Right ventricle myocardium inferior (tissue), 1 donor: ENCODE data around the gene SNX9. TPM values are rescaled to one million over a fixed set of nuclear protein-coding genes. Genes with fewer than 3 reads are reported as not detected.

Experiments
- ATAC-seq: fragments of 200-7000 bp; cut with Tn5 transposase; one replicate; pipeline ENCODE4 v1.9.1; 2020; ENCODE audit warnings: mild to moderate bottlenecking, moderate library complexity
- DNase-seq: peaks from one replicate; pipeline ENCODE4 v3.0.0; 2021; ENCODE audit errors: missing footprints
- intact Hi-C: fragments of 100-400 bp; cut with DNase I; formaldehyde crosslinking; loops from one replicate; pipeline ENCODE4 v1.11.0; 2022
- total RNA-seq: library from RNA; stranded (reverse); fragmentation: NEBNext Ultra II Directional; extraction: Animal tissue kit (Norgen Biotek cat#: 25700); gene quantifications from one replicate; pipeline ENCODE4 v1.2.1, GENCODE V29; 2021
- donor health status: DM: no; HTN: yes; CAD: no; lungs with severe emphysema.

SNX9 gene
- total RNA-seq, 1 donor from 2014 or later: 35.5 TPM

- DNase-seq (peak; percentile 65), ATAC-seq (no peak)
- intact Hi-C loops: loop anchor here (5.0 kb wide), 1 partner anchor 47 kb away; the partner anchor contains the start of gene SNX9
Observed at GRCh38 chr6:157869673-157870302, 46.7 kb downstream of the SNX9 start.

- DNase-seq: peak; percentile 87
- peak; percentile 74 for ATAC-seq
- intact Hi-C loops: loop anchor here (2.0 kb wide), 1 partner anchor 117 kb away; no protein-coding TSS in a partner anchor
Observed at GRCh38 chr6:157873735-157874344, 50.8 kb downstream of the SNX9 start.

- DNase-seq (no peak), ATAC-seq (no peak)
- intact Hi-C loops: no loop called here
Observed at GRCh38 chr6:157877149-157877548, 54.1 kb downstream of the SNX9 start.

- intact Hi-C loops: no loop called here
- no peak for ATAC-seq
- DNase-seq: no peak
Observed at GRCh38 chr6:157877573-157878438, 54.8 kb downstream of the SNX9 start.

GRCh38 chr6:157879034-157879872, 56.2 kb downstream of the SNX9 start:
- ATAC-seq (no peak), DNase-seq (no peak)
- intact Hi-C loops: no loop called here

GRCh38 chr6:157879873-157880254, 56.8 kb downstream of the SNX9 start:
- intact Hi-C loops: no loop called here
- ATAC-seq: no peak
- DNase-seq: no peak

- intact Hi-C loops: no loop called here
- ATAC-seq: no peak
- DNase-seq: no peak
Observed at GRCh38 chr6:157880534-157880933, 57.5 kb downstream of the SNX9 start.

- ATAC-seq: no peak
- no peak for DNase-seq
- intact Hi-C loops: no loop called here
Observed at GRCh38 chr6:157881342-157881741, 58.3 kb downstream of the SNX9 start.

GRCh38 chr6:157884756-157885155, 61.7 kb downstream of the SNX9 start:
- intact Hi-C loops: no loop called here
- DNase-seq (no peak), ATAC-seq (no peak)

GRCh38 chr6:157885211-157885788, 62.3 kb downstream of the SNX9 start:
- no peak for ATAC-seq
- no peak for DNase-seq
- intact Hi-C loops: no loop called here

- DNase-seq (no peak), ATAC-seq (no peak)
- intact Hi-C loops: no loop called here
Observed at GRCh38 chr6:157885876-157886275, 62.8 kb downstream of the SNX9 start.

- intact Hi-C loops: no loop called here
- ATAC-seq: no peak
- DNase-seq: no peak
Observed at GRCh38 chr6:157887892-157888291, 64.8 kb downstream of the SNX9 start.

GRCh38 chr6:157891544-157892362, 68.7 kb downstream of the SNX9 start:
- intact Hi-C loops: no loop called here
- no peak for ATAC-seq
- DNase-seq: no peak

- DNase-seq (no peak), ATAC-seq (no peak)
Observed at GRCh38 chr6:157892363-157892877, 69.4 kb downstream of the SNX9 start.

GRCh38 chr6:157893238-157893637, 70.2 kb downstream of the SNX9 start:
- ATAC-seq (no peak), DNase-seq (no peak)
- intact Hi-C loops: no loop called here

More at GRCh38 chr6:157892363-157892877, 69.4 kb downstream of the SNX9 start:
- intact Hi-C loops: no loop called here

- intact Hi-C loops: no loop called here
- no peak for DNase-seq
- no peak for ATAC-seq
Observed at GRCh38 chr6:157895585-157895984, 72.5 kb downstream of the SNX9 start.

- intact Hi-C loops: no loop called here
- DNase-seq (no peak), ATAC-seq (no peak)
Observed at GRCh38 chr6:157896932-157897331, 73.9 kb downstream of the SNX9 start.

- no peak for DNase-seq
- intact Hi-C loops: no loop called here
- peak; percentile 46 for ATAC-seq
Observed at GRCh38 chr6:157898169-157898568, 75.1 kb downstream of the SNX9 start.
